BE2C (cell line): ENCODE data around the gene UPK2.
A peak's percentile ranks its signal among the peaks of the same experiment; 100 is the strongest.

Experiments
- DNase-seq: peaks from one replicate; pipeline ENCODE4 v3.0.0-alpha.2; 2020
- H3K27me3 ChIP-seq: fragments of 250-450 bp; sonication (Bioruptor Pico); 2 replicates; pipeline ENCODE4 v1.5.1; 2020; ENCODE audit warnings: mild to moderate bottlenecking
- H3K36me3 ChIP-seq: fragments of 250-450 bp; sonication (Bioruptor Pico); 2 replicates; pipeline ENCODE4 v1.5.1; 2020; ENCODE audit warnings: mild to moderate bottlenecking
- H3K4me1 ChIP-seq: fragments of 250-450 bp; sonication (Bioruptor Pico); 2 replicates; pipeline ENCODE4 v1.5.1; 2020
- H3K4me3 ChIP-seq: 2 replicates; pipeline ENCODE4 v1.5.1; 2011; ENCODE audit warnings: low read depth, low read length
- H3K9me3 ChIP-seq: fragments of 250-450 bp; sonication (Bioruptor Pico); 2 replicates; pipeline ENCODE4 v1.5.1; 2020
- TF ChIP-seq, protein P1 (sequence below): IDR thresholded peaks from 2 replicates; pipeline ENCODE4 v1.5.1; 2012; ENCODE audit warnings: mild to moderate bottlenecking, low read depth, low read length

UPK2 gene

DNA sequence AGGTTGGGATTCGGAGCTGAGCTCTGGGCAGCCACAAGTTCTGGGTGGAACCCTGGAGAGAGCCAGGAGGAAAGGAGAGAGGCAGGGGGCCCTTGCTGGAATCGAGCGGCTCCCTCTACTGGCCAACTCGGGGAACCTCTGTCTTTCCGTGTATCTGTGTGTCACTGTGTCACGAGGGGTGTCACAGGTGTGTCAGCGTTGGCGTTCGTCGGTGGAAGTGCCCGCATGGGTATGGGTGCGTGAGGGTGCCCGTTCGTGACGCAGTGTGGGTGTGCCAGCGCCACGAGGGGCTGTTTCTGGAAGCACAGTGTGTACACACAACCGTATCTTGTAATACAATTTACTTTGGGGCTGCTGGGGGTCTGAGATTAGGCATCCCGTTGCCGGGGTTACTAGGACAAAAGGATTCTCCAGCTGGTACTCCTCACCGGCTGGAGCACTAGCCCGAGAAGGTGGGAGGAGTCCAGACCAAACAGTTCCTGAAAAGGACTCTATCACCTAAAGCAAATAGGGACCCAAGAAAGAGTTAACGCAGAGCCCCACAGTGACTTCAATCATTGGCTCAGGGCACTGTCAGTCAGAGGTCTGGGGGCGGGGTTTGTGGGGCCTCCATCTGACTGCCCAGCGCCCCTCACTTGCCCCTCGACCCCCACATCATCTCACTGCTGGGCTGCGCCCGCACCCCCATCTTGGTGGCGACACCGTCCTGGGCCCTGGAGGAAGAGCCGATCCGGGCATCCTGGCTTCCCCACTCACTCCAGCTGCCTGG lies 27.8 kb upstream of the UPK2 start:
- DNase-seq = peak; percentile 89
- H3K9me3 ChIP-seq = no peaks in the 10 kb centered on the region
- peak overlapping the region; percentile 77 for H3K4me3 ChIP-seq
- H3K36me3 ChIP-seq = no peaks in the 10 kb centered on the region
- no peaks in the 10 kb centered on the region for H3K27me3 ChIP-seq
- peaks cover 11% of the 10 kb centered on the region for H3K4me1 ChIP-seq
- TF ChIP-seq, protein P1, sequence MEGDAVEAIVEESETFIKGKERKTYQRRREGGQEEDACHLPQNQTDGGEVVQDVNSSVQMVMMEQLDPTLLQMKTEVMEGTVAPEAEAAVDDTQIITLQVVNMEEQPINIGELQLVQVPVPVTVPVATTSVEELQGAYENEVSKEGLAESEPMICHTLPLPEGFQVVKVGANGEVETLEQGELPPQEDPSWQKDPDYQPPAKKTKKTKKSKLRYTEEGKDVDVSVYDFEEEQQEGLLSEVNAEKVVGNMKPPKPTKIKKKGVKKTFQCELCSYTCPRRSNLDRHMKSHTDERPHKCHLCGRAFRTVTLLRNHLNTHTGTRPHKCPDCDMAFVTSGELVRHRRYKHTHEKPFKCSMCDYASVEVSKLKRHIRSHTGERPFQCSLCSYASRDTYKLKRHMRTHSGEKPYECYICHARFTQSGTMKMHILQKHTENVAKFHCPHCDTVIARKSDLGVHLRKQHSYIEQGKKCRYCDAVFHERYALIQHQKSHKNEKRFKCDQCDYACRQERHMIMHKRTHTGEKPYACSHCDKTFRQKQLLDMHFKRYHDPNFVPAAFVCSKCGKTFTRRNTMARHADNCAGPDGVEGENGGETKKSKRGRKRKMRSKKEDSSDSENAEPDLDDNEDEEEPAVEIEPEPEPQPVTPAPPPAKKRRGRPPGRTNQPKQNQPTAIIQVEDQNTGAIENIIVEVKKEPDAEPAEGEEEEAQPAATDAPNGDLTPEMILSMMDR = peak; percentile 95

DNA sequence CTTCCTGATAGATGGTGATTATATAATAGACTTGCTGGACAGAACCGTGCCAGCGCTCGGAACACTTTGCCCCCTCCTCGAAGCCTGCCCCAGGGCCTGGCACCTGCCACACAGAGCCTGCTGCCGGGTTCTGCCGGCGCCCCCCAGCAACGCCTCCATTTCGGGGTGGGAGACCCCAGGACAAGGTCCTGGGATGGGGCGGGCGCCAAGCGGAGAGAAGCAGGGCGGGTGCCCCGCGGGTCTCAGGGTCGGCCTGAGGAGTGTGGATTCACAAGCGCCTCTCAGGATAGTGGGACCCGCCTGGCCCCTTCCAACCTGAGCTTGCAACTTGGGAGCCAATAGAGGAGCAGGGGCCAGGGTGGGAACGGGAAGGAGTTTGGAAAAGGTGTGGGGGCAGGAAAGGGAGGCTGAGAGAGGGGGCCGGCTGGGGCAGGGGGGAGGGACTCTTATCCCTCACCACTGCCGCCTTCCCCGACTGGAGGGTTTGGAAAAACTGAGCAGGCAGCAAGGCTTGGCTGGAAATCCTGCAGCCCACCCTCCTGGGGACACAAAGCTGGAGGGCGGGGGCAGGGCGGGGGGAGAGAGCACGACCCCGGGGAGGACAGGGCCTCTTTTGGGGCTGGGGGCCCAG lies 27.1 kb upstream of the UPK2 start:
- Histone ChIP-seq H3K36me3 (no peaks in the 10 kb centered on the region), H3K9me3 (no peaks in the 10 kb centered on the region), H3K4me1 (peaks cover 6% of the 10 kb centered on the region; the same call in 1 of the 2 replicates), H3K27me3 (no peaks in the 10 kb centered on the region), H3K4me3 (peak overlapping the region; percentile 77)
- TF ChIP-seq, protein P1 = 0 out of 2 replicates have a peak, but pooled peaks have one; percentile 14
- DNase-seq = peak; percentile 73

DNA sequence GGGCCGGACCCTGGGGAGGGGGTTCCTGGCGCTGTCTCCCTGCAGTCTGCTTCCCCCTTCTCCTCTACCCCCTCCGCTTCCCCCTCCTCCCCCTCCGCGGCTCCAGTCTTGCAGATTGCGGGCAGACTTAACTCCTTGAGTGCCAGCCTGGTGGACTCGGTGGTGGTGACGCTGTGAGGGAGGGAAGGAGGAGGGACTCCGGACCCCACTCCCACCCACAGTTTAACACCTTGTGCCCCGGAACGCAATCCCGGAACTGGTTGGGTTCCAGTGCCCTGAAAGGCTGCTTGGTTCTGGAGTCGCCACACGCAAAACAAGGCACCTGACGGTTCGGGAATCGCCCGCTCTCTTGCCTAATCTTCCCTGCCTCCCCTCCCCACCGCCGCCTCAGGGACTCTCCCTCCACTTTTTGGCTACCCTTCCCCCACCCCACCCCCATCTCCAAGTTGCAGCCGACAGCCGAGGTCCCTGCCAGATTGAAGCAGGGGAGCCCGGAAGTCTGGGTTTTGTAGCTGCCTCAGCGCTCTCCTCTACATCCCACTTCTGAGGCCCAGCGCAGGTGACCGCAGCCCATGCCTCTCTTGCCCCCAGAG lies 26.5 kb upstream of the UPK2 start:
- Histone ChIP-seq H3K36me3 (no peaks in the 10 kb centered on the region), H3K4me3 (peak overlapping the region; percentile 77), H3K27me3 (no peaks in the 10 kb centered on the region), H3K9me3 (no peaks in the 10 kb centered on the region), H3K4me1 (peaks cover 6% of the 10 kb centered on the region; the same call in 1 of the 2 replicates)
- TF ChIP-seq, protein P1 = no peak
- DNase-seq = peak; percentile 89

DNA sequence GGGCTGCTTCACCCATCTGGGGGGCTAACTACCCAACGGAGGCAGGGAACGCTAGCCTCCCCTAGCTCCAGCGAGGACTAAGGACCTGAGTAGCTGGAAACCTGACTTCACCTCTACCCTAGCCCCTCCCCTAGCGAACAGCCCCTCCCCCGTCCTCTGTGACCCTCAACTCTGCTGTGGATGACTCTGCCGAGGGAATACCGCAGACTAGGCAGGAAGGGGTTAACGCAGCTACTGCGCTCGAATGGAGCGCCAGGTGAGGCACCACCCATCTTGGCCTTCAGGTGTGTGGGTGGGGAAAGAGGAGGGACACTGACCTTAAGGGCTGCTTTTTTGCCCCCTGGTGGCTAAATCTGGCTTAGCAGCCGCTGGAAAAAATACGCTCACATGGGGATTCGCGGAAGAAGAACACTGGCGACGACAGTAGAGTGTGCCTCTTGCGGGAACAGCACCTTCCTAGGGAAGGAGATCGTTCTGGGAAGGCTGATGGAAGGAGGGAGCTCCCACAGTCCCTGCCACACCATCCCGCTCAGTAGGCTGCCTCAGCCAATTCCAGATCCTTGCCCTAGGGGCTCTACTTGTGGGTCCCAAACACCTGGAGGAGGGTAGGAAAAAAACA lies 25.9 kb upstream of the UPK2 start:
- no peaks in the 10 kb centered on the region for H3K9me3 ChIP-seq
- no peaks in the 10 kb centered on the region for H3K27me3 ChIP-seq
- H3K4me3 ChIP-seq = peak overlapping the region; percentile 77
- TF ChIP-seq, protein P1 = peak; percentile 97
- peaks cover 6% of the 10 kb centered on the region; the same call in 1 of the 2 replicates for H3K4me1 ChIP-seq
- H3K36me3 ChIP-seq = no peaks in the 10 kb centered on the region
- peak; percentile 75 for DNase-seq

DNA sequence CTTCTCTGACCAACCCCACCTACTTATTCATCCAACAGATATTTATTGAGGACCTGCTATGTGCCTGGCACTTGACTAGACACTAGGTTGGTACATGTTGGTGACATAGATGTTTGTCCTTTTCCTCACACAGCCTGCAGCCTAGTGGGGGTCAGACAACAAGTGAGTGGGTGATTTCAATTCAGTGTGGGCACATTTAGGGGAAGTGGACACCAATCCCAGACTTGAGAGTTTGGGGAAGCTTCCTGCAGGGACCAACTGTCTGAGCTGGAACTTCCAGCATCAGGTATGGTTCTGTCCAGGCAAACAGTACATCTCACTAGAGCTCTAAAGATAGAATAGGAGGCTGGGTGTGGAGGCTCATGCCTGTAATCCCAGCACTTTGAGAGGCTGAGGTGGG lies 24.5 kb upstream of the UPK2 start:
- TF ChIP-seq, protein P1 = no peak
- Histone ChIP-seq H3K9me3 (no peaks in the 10 kb centered on the region), H3K36me3 (no peaks in the 10 kb centered on the region), H3K4me3 (no peak overlapping the region), H3K27me3 (no peaks in the 10 kb centered on the region), H3K4me1 (peaks cover 6% of the 10 kb centered on the region; the same call in 1 of the 2 replicates)
- no peak for DNase-seq
